Activated naive CD8-positive, alpha-beta T cell treated with anti-CD3 and anti-CD28 coated beads, Interleukin-2, amount 10 ng/mL, durations not matched to agents 7 days and 5 days (primary cell): ENCODE measurements around the gene UNC5A. TPM values are rescaled to one million over a fixed set of nuclear protein-coding genes. Genes with fewer than 3 reads are reported as not detected.

ENCODE experiments used
- ATAC-seq: fragments of 150-1000 bp; cut with Tn5 transposase; one replicate; pipeline ENCODE4 v1.10.0; 2021; ENCODE audit warnings: low read depth, moderate library complexity
- POLR2A ChIA-PET: fragments of 350-600 bp; sonication (Branson Sonifier 250); formaldehyde crosslinking; loops from one replicate; lab custom pipeline; 2021; ENCODE audit warnings: antibody characterized with exemption; lab: Charles Lee
- DNase-seq: peaks from one replicate; pipeline ENCODE4 v3.0.0; 2021
- H3K27ac Mint-ChIP-seq: one replicate; pipeline ENCODE4 v1.8.0; 2022; ENCODE audit warnings: mild to moderate bottlenecking, mixed read lengths
- H3K27me3 Mint-ChIP-seq: one replicate; pipeline ENCODE4 v1.8.0; 2022; ENCODE audit warnings: mild to moderate bottlenecking, moderate library complexity, mixed read lengths
- H3K36me3 Mint-ChIP-seq: one replicate; pipeline ENCODE4 v1.8.0; 2021; ENCODE audit warnings: mild to moderate bottlenecking, mixed read lengths
- H3K4me1 Mint-ChIP-seq: one replicate; pipeline ENCODE4 v1.8.0; 2021; ENCODE audit warnings: mixed read lengths
- H3K4me3 Mint-ChIP-seq: one replicate; pipeline ENCODE4 v1.8.0; 2022; ENCODE audit warnings: mild to moderate bottlenecking, moderate library complexity, mixed read lengths
- H3K9me3 Mint-ChIP-seq: one replicate; pipeline ENCODE4 v1.8.0; 2021; ENCODE audit warnings: mixed read lengths
- total RNA-seq, 2 experiments: library from RNA; stranded (reverse); gene quantifications; one replicate each; pipeline ENCODE4 v1.2.3, GENCODE V29; 2021

The UNC5A gene
- total RNA-seq, 2 experiments from 2014 or later: not detected

DNA sequence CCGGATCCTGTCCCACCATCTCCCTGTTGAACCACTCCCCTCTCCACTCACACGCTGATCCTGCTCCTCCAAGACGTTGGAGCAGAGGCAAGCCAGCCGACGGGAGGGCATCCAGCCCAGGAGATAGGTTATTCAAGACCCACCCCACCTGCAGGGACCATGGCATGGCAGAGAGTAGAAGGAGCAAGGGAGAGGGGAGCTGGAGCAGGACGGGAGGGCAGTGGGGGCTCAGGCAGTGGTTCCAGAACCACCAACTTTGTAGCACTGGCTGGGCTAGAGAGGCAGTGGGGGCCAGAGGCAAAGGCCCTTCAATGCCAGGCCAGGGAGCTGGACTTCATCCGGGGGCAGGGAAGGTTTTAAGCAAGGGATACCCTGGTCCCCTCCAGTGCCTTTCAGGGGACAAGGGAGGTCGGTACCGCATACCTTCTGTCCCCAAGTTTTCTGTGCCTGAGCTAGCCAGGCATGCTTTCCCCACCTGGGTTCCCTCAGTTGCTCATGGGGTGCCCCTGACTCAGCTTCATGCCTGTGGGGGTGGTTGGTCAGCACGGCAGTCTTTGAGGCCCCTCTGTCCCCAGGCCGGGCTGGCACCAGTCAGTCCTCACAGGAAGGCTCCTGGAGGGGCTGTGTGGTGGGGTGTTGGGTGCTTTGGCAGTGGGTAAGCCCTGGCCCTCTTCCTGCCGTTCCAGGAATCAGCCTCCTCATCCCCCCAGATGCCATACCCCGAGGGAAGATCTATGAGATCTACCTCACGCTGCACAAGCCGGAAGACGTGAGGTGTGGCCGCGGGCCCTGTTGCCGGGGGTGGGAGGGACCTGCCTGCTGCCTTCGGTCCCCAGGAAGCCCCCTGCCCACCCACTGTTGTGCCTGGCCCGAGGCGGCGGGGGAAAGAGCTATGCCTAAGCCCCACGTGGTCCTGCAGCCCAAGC is 66.4 kb downstream of the UNC5A start:
- no peak for ATAC-seq
- Mint-ChIP-seq H3K36me3 (peaks cover 3% of the 10 kb centered on the region), H3K27me3 (peaks cover 14% of the 10 kb centered on the region), H3K4me1 (peaks cover 10% of the 10 kb centered on the region), H3K9me3 (peaks cover 4% of the 10 kb centered on the region), H3K27ac (no peak overlapping the region), H3K4me3 (no peak overlapping the region)
- no peak for DNase-seq
- POLR2A ChIA-PET: no interaction called here

DNA sequence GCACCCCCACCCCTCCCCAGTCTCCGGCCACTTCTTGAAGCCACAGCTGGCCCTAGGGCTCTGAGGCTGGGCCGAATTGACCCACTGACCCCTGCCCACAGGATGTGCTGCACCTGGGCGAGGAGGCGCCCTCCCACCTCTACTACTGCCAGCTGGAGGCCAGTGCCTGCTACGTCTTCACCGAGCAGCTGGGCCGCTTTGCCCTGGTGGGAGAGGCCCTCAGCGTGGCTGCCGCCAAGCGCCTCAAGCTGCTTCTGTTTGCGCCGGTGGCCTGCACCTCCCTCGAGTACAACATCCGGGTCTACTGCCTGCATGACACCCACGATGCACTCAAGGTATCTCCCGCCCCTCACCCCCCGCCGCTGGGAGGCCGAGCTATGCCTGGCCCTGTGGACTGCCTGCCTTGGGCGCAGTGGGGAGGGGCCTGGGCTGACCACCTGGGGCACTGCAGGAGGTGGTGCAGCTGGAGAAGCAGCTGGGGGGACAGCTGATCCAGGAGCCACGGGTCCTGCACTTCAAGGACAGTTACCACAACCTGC is 67.5 kb downstream of the UNC5A start:
- ATAC-seq (no peak), DNase-seq (no peak)
- peaks cover 4% of the 10 kb centered on the region for H3K9me3 Mint-ChIP-seq
- H3K36me3 Mint-ChIP-seq: peaks cover 3% of the 10 kb centered on the region
- H3K27ac Mint-ChIP-seq: no peak overlapping the region
- no peak overlapping the region for H3K4me3 Mint-ChIP-seq
- peaks cover 14% of the 10 kb centered on the region for H3K27me3 Mint-ChIP-seq
- H3K4me1 Mint-ChIP-seq: peaks cover 10% of the 10 kb centered on the region
- POLR2A ChIA-PET: no interaction called here

DNA sequence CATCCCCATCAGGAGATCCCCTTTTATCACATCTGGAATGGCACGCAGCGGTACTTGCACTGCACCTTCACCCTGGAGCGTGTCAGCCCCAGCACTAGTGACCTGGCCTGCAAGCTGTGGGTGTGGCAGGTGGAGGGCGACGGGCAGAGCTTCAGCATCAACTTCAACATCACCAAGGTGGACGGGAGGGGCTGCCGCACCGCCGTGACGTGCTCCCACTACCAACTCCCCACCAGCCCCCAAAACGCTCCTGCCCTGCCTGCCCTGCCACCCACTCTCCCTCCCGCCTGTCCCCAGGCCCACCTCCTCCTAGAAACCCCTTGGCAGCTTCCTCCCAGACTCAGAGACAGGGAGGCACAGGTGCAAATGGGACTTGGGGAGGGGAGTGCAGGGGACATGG is 68.1 kb downstream of the UNC5A start:
- DNase-seq: no peak
- Mint-ChIP-seq H3K36me3 (peaks cover 2% of the 10 kb centered on the region), H3K27ac (no peak overlapping the region), H3K4me1 (peaks cover 10% of the 10 kb centered on the region), H3K27me3 (peaks cover 14% of the 10 kb centered on the region), H3K9me3 (peaks cover 1% of the 10 kb centered on the region), H3K4me3 (no peak overlapping the region)
- POLR2A ChIA-PET: no interaction called here
- ATAC-seq: no peak

DNA sequence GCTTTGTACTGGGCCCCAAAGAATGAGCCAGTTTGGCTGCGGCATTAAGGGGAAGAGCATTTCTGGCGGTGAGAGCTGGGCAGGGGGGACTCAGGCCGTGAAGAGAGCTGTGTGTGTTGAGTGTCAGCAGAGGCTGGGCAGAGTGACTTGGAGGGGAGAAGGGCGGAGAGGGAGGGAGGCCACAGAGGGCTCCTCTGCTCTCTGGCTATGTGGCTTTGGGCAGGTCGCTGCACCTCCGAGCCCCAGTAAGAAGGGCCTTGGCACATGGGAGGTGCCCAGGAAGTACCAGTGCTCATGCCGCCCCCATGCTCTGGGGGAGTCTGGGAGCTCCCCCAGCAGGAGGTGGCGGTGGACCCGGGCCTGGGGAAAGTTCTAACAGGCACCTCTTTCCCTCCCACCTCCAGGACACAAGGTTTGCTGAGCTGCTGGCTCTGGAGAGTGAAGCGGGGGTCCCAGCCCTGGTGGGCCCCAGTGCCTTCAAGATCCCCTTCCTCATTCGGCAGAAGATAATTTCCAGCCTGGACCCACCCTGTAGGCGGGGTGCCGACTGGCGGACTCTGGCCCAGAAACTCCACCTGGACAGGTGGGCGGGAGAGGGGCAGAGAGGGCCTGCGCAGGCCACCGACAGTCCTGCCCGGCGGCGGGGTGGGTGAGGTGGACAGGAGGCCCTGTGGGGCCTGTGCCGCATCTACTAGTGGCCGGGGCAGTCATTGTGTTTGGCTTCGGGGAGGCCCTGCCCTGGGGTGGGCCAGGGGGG is 68.7 kb downstream of the UNC5A start:
- Mint-ChIP-seq H3K9me3 (peaks cover 1% of the 10 kb centered on the region), H3K4me3 (no peak overlapping the region), H3K36me3 (peaks cover 2% of the 10 kb centered on the region), H3K27ac (no peak overlapping the region), H3K4me1 (peaks cover 10% of the 10 kb centered on the region), H3K27me3 (peaks cover 14% of the 10 kb centered on the region)
- DNase-seq: no peak
- POLR2A ChIA-PET: no interaction called here
- ATAC-seq: no peak

DNA sequence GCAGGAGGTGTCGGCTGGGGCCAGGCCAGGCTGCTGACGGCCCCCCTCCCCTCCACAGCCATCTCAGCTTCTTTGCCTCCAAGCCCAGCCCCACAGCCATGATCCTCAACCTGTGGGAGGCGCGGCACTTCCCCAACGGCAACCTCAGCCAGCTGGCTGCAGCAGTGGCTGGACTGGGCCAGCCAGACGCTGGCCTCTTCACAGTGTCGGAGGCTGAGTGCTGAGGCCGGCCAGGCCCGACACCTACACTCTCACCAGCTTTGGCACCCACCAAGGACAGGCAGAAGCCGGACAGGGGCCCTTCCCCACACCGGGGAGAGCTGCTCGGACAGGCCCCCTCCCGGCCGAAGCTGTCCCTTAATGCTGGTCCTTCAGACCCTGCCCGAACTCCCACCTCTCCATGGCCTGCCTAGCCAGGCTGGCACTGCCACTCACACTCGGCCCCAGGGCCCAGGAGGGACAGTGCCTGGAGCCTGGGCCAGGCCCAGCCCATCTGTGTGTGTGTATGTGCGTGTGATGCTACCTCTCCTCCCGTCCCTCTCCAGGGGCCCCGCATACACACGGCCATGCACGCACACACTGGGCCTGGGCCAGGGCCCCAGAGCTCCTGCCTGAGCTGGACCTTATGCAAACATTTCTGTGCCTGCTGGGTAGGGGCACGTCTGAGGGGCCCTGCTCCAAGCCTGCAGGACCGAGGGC is 69.5 kb downstream of the UNC5A start:
- Mint-ChIP-seq H3K4me3 (no peak overlapping the region), H3K4me1 (peaks cover 15% of the 10 kb centered on the region), H3K27me3 (peaks cover 14% of the 10 kb centered on the region), H3K9me3 (peaks cover 1% of the 10 kb centered on the region), H3K36me3 (peaks cover 2% of the 10 kb centered on the region), H3K27ac (no peak overlapping the region)
- ATAC-seq (no peak), DNase-seq (no peak)
- POLR2A ChIA-PET: no interaction called here

DNA sequence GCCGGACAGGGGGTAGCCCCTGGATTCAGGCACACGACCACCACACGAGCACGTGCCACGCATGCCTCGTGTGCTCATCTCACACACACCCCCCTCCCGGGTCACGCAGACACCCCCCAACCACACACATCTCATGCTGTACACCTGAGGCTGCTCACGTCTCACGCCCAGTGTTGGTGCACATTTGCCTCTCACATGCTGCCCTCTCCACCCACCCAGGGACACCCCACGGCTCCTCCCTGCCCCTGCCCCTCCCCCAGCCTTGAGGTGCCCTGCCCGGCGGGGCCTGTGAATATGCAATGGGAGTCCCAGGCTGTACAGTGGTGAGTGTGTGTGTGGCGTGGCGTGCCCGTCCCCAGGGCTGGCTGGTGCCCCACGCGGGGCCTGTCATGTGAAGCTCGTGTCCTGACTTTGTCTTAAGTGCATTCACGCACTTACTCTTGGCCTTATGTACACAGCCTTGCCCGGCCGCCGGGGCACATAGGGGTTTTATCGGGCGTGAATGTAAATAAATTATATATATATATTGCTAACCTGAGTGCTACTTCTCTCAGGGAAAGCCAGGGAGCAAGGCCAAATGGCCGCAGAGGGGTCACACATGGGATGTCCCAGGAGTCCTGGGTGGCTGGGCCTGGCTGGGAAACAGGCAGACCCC is 70.1 kb downstream of the UNC5A start:
- peaks cover 1% of the 10 kb centered on the region for H3K9me3 Mint-ChIP-seq
- DNase-seq (no peak), ATAC-seq (no peak)
- H3K4me1 Mint-ChIP-seq: peaks cover 16% of the 10 kb centered on the region
- H3K27me3 Mint-ChIP-seq: peaks cover 13% of the 10 kb centered on the region
- H3K27ac Mint-ChIP-seq: no peak overlapping the region
- POLR2A ChIA-PET: no interaction called here
- H3K36me3 Mint-ChIP-seq: peaks cover 2% of the 10 kb centered on the region
- H3K4me3 Mint-ChIP-seq: no peak overlapping the region

DNA sequence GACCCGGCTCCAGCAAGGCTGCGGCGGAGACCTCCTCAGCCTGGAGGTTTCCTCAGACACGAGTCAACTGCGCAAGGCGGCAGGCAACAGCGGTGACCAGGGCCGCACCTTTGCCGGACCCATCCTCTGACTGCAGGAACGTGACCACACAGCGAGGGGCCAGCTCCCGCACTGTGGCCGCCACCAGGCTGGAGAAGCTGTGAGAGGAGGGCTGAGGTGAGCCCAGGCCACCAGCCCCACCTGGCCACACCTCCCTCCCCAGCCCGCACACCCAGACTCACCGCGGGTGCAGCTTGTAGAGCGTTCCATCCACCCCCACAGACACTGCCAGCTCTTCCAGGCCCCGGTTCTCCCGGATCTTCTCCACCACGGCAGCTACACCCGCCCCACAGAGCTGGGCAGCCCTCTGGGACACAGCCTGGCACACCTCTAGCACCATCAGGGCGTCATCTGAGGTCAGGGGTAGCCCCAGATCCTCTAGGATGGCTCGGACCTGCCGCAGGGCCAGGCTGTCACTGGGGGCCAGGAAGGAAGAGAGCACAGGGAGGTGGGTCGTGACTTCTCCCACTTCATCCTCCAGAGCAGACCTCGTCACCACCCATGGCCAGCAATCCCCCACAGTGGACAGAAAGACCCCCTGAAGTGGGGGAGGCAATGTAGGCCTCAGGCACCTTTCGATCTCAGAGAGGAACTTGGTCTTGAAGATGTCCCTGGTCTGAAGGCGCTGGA is 70.8 kb downstream of the UNC5A start:
- ATAC-seq (no peak), DNase-seq (no peak)
- Mint-ChIP-seq H3K36me3 (no peaks in the 10 kb centered on the region), H3K4me1 (peaks cover 11% of the 10 kb centered on the region), H3K9me3 (no peaks in the 10 kb centered on the region), H3K27me3 (peaks cover 7% of the 10 kb centered on the region), H3K27ac (no peak overlapping the region), H3K4me3 (no peak overlapping the region)
- POLR2A ChIA-PET: no interaction called here

DNA sequence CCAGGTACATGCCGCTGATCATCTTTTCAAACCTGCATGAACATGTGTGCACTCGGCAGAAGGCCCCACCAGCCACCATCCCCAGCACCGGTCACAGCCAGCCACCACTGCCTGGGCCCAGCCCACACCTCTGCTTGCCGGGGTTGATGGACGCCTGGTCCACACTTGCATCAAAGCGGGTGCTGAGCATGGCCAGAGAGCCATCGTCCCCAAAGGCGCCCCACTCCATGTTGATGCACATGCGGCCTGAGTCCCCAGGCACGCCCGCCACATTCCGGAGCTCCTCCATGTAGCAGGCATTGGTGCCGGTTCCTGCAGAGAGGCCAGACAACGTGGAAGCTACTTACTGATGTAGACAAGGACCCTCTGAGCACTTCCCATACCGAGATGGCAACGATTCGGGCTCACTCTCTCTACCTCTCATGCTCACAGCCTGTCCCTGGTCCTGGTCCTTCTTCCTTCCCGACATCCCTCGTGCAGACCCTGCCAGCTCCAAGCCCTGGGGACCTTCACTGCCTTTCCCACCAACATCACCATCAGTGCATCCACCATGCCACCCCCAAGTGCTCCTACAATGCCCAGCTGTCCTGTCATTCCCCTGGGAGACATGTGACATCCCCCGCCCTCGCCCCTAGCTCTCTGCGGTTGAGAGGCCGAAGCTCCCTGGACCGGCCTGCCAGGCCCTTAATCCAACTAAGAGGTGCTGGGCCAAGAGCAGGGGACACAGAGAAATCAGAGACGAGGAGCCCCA is 71.6 kb downstream of the UNC5A start:
- no peaks in the 10 kb centered on the region for H3K9me3 Mint-ChIP-seq
- POLR2A ChIA-PET: no interaction called here
- DNase-seq (no peak), ATAC-seq (no peak)
- H3K27me3 Mint-ChIP-seq: peaks cover under 1% of the 10 kb centered on the region
- H3K36me3 Mint-ChIP-seq: no peaks in the 10 kb centered on the region
- no peak overlapping the region for H3K4me3 Mint-ChIP-seq
- peaks cover 7% of the 10 kb centered on the region for H3K4me1 Mint-ChIP-seq
- no peak overlapping the region for H3K27ac Mint-ChIP-seq

DNA sequence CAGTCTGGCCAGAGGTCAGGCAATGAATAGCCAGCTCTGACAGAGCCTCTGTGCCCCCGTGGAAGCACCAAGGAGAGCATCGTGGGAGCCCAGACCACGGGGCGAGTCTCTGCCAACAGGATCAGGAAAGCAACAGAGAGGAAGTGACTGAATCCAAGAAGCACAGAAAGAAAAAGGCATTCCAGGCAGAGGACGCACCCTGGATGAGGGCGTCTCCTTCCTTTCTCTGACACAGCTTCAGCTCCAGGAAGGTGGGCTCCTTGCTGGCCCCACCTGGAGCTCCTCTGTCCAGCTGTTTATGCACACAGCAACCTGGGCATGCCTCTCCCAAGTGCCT is 72.2 kb downstream of the UNC5A start:
- POLR2A ChIA-PET: no interaction called here
- Mint-ChIP-seq H3K27me3 (no peaks in the 10 kb centered on the region), H3K36me3 (no peaks in the 10 kb centered on the region), H3K4me1 (peaks cover 7% of the 10 kb centered on the region), H3K27ac (no peak overlapping the region), H3K9me3 (no peaks in the 10 kb centered on the region), H3K4me3 (no peak overlapping the region)
- DNase-seq: no peak
- no peak for ATAC-seq

DNA sequence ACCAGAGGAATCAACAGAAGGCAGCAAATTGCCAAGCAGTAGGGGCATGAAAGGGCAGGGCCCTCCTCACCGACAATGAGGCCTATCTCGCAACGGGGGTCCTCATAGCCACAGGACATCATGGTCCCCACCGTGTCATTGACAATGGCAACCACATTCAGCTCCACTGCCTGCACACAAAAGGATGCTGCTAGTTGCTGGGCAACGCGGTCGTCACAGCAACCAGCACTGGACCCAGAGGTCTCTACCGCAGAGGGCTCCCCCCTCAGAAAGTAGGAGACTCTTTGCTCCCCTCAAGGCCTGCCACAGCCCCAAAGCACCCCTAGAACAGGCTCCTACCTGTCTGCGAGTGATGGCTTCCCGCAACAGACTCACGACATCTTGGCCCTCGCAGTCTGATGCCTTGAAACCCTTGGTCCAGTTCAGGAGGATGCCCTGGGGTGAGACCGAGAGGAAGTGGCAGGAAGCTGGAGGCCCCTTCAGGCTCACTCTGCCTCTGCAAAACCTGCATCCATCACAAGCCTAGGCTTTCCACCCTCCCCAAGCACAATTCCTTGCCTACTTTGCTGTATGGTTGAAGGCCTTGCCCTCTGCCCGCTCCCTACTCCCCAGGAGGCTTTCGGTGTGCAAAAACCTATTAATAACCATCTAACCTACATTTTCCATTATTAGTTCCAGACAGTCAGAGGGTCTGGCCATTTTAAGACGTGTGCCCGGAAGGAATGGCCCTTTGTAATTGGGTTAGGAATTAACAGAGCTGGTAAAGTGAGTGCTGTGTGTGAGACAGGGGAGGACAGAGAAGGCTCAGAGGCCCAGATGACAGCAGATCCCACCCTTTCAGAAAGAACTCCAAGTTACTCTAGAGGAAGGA is 73.6 kb downstream of the UNC5A start:
- no peaks in the 10 kb centered on the region for H3K9me3 Mint-ChIP-seq
- no peaks in the 10 kb centered on the region for H3K27me3 Mint-ChIP-seq
- DNase-seq (no peak), ATAC-seq (no peak)
- no peak overlapping the region for H3K4me3 Mint-ChIP-seq
- peaks cover 7% of the 10 kb centered on the region for H3K4me1 Mint-ChIP-seq
- no peaks in the 10 kb centered on the region for H3K36me3 Mint-ChIP-seq
- no peak overlapping the region for H3K27ac Mint-ChIP-seq
- POLR2A ChIA-PET: no interaction called here

DNA sequence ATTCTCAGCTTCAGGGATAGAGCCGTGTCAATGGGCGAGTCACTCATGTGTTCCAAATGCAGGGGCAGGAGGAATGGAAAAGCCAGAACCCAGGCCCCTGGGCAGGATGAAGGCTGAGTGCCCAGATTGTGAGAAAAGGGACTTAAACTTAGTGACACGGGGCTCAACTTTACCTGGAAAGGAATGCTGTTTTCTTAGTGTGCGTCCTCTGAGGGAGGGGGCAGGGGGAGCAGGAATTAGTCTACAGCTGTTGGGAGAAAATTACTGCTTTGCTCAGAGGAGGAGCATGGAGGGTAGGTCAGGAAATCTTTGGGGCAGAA is 74.2 kb downstream of the UNC5A start:
- no peaks in the 10 kb centered on the region for H3K9me3 Mint-ChIP-seq
- no peaks in the 10 kb centered on the region for H3K27me3 Mint-ChIP-seq
- no peak for ATAC-seq
- DNase-seq: no peak
- no peak overlapping the region for H3K27ac Mint-ChIP-seq
- H3K4me3 Mint-ChIP-seq: no peak overlapping the region
- H3K4me1 Mint-ChIP-seq: peaks cover 7% of the 10 kb centered on the region
- H3K36me3 Mint-ChIP-seq: no peaks in the 10 kb centered on the region
- POLR2A ChIA-PET: no interaction called here
